GM10248 (cell line): ENCODE data around the gene MARCHF10.

Source experiments
- CTCF ChIA-PET: fragments of 300-600 bp; sonication (Branson Sonifier 250); formaldehyde crosslinking; extraction: SDS; loops from one replicate; lab custom pipeline; 2021; ENCODE audit warnings: antibody characterized with exemption; lab: Yijun Ruan, JAX
- POLR2A ChIA-PET: fragments of 350-650 bp; sonication (Branson Sonifier 250); formaldehyde crosslinking; extraction: SDS; loops from one replicate; lab custom pipeline; 2020; ENCODE audit warnings: antibody characterized with exemption; lab: Yijun Ruan, JAX
- DNase-seq: peaks from one replicate; pipeline ENCODE4 v3.0.0; 2012; ENCODE audit errors: extremely low spot score
- TF ChIP-seq, protein P1 (sequence below): IDR thresholded peaks from 2 replicates; pipeline ENCODE4 v1.5.1; 2012; ENCODE audit warnings: mild to moderate bottlenecking, low read depth; ENCODE audit errors: extremely low read depth, missing control alignments, control extremely low read depth

Gene MARCHF10

DNA sequence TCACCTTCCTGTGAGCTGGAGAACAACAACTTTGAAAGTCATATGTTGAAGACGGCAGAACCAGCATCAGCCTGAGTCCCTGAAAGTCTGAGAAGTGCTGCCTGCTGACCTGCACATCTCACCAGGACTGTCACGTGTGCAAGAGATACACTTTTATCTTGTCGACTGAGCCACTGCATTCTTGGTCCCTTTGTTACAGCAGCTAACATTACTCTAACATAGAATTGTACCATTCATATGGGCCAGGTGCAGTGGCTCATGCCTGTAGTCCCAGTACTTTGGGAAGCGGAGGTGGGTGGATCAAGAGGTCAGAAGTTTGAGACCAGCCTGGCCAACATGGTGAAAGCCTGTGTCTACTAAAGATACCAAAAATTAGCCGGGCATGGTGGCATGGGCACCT, 40.1 kb downstream of the MARCHF10 start:
- DNase-seq: no peak
- CTCF ChIA-PET: no interaction called here
- TF ChIP-seq, protein P1, sequence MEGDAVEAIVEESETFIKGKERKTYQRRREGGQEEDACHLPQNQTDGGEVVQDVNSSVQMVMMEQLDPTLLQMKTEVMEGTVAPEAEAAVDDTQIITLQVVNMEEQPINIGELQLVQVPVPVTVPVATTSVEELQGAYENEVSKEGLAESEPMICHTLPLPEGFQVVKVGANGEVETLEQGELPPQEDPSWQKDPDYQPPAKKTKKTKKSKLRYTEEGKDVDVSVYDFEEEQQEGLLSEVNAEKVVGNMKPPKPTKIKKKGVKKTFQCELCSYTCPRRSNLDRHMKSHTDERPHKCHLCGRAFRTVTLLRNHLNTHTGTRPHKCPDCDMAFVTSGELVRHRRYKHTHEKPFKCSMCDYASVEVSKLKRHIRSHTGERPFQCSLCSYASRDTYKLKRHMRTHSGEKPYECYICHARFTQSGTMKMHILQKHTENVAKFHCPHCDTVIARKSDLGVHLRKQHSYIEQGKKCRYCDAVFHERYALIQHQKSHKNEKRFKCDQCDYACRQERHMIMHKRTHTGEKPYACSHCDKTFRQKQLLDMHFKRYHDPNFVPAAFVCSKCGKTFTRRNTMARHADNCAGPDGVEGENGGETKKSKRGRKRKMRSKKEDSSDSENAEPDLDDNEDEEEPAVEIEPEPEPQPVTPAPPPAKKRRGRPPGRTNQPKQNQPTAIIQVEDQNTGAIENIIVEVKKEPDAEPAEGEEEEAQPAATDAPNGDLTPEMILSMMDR: no peak
- POLR2A ChIA-PET: no interaction called here

DNA sequence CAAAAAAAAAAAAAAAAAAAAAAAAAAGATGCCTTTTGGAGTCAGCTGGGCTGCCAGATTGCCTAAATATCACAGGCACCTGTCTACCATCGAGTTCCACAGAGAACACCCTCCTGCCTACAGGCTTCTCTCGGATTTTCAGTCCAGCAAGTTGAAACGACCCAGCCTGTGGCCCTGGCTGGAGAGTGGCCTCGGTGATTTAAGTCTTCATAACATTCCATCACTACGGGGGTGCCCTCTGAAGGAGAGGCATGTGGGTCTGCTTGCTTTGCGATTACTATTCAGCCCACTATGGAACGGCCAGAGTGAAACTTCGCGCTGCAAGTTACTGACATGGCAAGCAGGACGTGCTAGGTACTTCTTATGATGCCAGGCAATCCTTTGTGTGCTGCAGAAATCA, 42.8 kb downstream of the MARCHF10 start:
- no peak for DNase-seq
- ChIA-PET POLR2A (no interaction called here), CTCF (no interaction called here)
- TF ChIP-seq, protein P1: no peak

DNA sequence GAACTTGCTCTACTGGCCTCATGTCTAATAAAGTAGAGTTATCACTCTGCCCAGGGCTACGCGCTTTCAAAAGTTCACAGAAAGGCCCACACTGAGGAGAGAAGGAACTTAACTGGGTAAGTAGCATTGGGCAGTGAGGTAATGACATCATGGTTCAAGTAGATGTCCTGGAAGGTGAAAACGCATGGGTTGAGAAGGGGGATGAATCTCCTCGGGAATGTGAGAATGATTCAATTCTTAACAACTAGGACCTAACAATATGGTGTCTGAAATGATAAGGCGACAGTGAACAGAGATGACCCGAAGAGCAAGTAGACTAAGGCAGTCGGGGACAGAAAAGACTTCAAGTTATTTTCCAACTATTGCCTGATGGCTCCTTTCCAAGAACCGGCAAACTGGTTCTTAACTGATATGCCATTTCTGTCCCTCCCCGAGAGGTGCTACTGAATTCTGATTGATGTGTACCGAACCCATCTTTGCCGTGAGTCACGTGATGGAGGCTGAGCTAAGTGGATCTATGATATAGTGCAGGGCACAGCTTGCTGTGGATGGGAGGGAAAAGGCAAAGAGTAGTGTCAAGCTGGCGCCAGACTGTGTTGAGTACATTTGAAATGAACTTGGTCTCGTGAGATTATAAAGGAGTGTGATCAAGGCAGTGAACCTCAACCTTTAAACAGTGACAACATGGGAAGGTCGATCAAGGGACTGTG, 44.1 kb downstream of the MARCHF10 start:
- ChIA-PET POLR2A (no interaction called here), CTCF (no interaction called here)
- no peak for DNase-seq
- TF ChIP-seq, protein P1: no peak

DNA sequence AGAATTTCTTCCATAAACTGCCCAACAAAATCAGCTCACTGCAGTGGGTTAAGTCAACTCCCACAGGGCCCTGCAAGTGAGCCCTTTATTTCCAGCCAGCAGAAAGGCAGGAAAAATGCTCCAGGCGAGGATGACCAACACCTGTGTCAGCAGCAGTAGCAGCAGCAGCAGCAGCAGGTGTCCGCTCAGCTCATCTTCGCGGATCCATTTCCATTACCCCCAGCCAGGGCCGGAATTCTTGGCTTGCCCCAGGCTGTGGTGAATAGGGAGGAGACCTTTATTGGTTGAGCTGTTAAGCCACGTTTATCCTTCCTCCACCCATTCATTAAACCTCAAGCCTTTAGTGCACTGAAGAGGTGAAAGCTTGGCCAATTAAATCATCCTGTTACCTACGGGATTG, 46.2 kb downstream of the MARCHF10 start:
- TF ChIP-seq, protein P1: no peak
- ChIA-PET CTCF (no interaction called here), POLR2A (no interaction called here)
- no peak for DNase-seq

DNA sequence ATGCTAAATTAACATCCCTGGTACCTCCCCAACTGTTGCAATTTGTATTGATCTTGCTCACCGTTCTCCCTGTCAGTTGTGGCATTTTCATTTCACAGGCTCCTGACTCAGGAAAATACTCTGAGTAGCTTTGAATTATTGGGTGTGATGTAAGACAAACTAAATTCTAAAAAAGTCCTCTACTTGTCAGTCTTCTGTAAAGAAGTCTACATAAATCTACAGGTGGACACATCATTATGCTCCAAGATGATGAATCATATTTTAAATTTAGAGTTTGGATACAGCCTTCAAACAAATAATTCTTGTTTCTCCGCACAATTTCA, 47.2 kb downstream of the MARCHF10 start:
- POLR2A ChIA-PET: no interaction called here
- CTCF ChIA-PET: no interaction called here
- no peak for DNase-seq
- TF ChIP-seq, protein P1: no peak

DNA sequence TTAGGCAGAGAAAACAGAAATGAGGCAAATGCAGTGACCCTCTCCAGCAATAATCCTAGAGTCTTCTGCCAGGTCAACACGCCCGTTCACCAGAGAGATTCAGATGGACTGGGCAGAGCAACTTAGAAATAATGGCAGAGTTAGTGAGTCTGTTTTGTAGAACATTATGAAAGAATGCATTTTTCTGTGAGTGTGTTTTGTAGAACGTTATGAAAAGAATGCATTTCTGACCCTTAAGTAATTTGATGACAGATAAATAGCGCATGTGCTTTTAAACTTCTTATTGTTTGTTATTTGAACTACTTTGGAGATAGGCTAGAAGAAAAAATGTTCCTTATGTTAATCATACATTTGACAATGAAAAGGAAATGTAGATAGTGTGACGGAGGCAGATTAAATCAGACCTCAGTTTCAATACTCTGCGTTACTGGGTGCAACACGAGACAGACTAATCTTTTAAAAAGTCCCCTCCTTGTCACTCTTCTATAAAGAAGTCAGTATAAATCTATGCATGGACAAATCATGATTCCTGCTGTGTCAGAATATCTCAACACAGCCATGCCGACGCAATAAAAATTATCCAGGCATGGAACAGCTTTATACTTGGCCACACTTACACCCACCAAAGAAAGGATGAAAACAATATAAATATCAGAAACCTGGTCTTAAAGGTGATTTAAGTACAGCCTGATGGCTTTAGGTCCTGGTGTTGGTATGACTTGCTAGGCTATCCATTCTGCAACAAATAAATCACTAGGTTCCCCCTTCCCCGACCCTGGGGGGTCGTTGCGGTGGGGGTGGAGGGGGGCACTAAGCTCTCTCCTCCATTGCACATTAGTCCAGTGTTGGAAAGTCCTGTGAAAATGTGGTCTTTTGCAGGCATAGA, 47.8 kb downstream of the MARCHF10 start:
- ChIA-PET CTCF (no interaction called here), POLR2A (no interaction called here)
- TF ChIP-seq, protein P1: no peak
- no peak for DNase-seq
